Left ventricle myocardium inferior (tissue), 1 donor: ENCODE measurements around the gene AK4. TPM values are rescaled to one million over a fixed set of nuclear protein-coding genes. Genes with fewer than 3 reads are reported as not detected.
"Not testable (repeated sequence)": the region's sequence is repeated elsewhere in the genome, so short reads cannot be mapped to it uniquely, and the experiment has no call there.

Experiments used
- DNase-seq: peaks from one replicate; pipeline ENCODE4 v3.0.0-alpha.2; 2020
- H3K27ac ChIP-seq: fragments of 200-600 bp; replicated peaks from 2 replicates; pipeline ENCODE4 v1.8.0; 2021
- H3K27me3 ChIP-seq: fragments of 200-600 bp; 2 replicates; pipeline ENCODE4 v1.8.0; 2021; ENCODE audit warnings: low read depth
- H3K36me3 ChIP-seq: fragments of 200-600 bp; 2 replicates; pipeline ENCODE4 v1.8.0; 2021
- H3K4me1 ChIP-seq: fragments of 200-600 bp; 2 replicates; pipeline ENCODE4 v1.8.0; 2021
- H3K4me3 ChIP-seq: fragments of 200-600 bp; 2 replicates; pipeline ENCODE4 v1.8.0; 2021; ENCODE audit warnings: mild to moderate bottlenecking, moderate library complexity
- H3K9me3 ChIP-seq: fragments of 200-600 bp; replicated peaks from 2 replicates; pipeline ENCODE4 v1.8.0; 2021
- intact Hi-C: fragments of 100-400 bp; cut with micrococcal nuclease; formaldehyde crosslinking; loops from one replicate; pipeline ENCODE4 v1.11.0; 2022
- total RNA-seq: library from RNA; stranded (reverse); fragmentation: NEBNext Ultra II Directional; extraction: Animal tissue kit (Norgen Biotek cat#: 25700); gene quantifications from one replicate; pipeline ENCODE4 v1.2.1, GENCODE V29; 2021
- TF ChIP-seq, protein P1 (sequence below): fragments of 200-600 bp; IDR thresholded peaks from 2 replicates; pipeline ENCODE4 v1.8.0; 2021; ENCODE audit warnings: antibody characterized with exemption, mild to moderate bottlenecking, borderline replicate concordance
- donor health status: DM: no; HTN: yes; CAD: no; lungs with severe emphysema.

Gene AK4
- total RNA-seq, 1 donor from 2014 or later: 168 TPM

DNA sequence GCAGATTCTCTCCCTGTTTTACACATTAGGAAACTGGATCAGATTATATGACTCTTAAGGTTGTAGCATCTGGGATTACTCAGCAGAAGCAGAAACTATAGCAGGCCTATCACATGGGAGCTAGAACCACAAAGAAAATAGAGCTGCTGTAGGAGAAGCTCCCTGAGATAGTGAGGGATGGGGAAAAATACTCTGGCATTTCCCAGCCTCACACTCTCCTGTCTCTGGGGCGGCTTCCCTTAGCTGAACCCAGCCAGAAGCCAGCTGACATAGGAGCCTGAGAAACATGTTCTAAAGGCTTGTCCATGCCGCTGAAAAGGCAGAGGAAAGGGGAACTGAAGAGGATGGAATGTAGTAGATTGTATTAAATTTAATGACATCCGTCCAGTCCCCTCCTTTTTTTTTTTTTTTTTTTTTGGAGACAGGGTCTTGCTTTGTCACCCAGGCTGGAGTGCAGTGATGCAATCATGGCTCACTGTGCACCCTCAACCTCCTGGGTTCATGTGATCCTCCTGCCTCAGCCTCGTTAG lies 84.5 kb downstream of the AK4 start:
- Histone ChIP-seq H3K4me1 (peaks cover 13% of the 10 kb centered on the region), H3K27me3 (no peaks in the 10 kb centered on the region), H3K9me3 (peaks cover 11% of the 10 kb centered on the region), H3K36me3 (no peaks in the 10 kb centered on the region), H3K27ac (no peak overlapping the region), H3K4me3 (no peak overlapping the region)
- DNase-seq: no peak
- TF ChIP-seq, protein P1, sequence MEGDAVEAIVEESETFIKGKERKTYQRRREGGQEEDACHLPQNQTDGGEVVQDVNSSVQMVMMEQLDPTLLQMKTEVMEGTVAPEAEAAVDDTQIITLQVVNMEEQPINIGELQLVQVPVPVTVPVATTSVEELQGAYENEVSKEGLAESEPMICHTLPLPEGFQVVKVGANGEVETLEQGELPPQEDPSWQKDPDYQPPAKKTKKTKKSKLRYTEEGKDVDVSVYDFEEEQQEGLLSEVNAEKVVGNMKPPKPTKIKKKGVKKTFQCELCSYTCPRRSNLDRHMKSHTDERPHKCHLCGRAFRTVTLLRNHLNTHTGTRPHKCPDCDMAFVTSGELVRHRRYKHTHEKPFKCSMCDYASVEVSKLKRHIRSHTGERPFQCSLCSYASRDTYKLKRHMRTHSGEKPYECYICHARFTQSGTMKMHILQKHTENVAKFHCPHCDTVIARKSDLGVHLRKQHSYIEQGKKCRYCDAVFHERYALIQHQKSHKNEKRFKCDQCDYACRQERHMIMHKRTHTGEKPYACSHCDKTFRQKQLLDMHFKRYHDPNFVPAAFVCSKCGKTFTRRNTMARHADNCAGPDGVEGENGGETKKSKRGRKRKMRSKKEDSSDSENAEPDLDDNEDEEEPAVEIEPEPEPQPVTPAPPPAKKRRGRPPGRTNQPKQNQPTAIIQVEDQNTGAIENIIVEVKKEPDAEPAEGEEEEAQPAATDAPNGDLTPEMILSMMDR: no peak
- intact Hi-C loops: no loop called here

DNA sequence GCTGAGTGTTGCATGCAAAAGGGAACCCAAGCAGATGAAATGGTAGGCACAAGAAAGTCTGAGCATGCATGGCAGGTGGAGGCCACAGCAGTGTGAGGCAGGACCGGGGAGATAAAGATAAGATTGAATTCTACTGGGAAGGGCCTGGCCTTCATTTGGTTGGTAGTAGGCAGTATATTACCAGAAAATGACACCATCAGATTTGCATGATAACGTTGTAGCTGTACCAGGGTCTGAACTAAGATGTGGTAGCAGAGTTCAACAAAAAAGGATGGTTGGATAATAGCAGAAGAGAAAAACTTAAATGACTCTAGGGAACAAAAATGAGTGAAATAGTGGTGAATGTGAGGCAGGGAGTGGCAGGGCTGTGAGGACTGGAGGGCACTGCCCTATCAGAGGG lies 85.8 kb downstream of the AK4 start:
- H3K9me3 ChIP-seq: peaks cover 11% of the 10 kb centered on the region
- no peak overlapping the region for H3K4me3 ChIP-seq
- H3K36me3 ChIP-seq: no peaks in the 10 kb centered on the region
- H3K4me1 ChIP-seq: peaks cover 13% of the 10 kb centered on the region
- TF ChIP-seq, protein P1: no peak
- no peak overlapping the region for H3K27ac ChIP-seq
- DNase-seq: no peak
- no peaks in the 10 kb centered on the region for H3K27me3 ChIP-seq
- intact Hi-C loops: no loop called here

DNA sequence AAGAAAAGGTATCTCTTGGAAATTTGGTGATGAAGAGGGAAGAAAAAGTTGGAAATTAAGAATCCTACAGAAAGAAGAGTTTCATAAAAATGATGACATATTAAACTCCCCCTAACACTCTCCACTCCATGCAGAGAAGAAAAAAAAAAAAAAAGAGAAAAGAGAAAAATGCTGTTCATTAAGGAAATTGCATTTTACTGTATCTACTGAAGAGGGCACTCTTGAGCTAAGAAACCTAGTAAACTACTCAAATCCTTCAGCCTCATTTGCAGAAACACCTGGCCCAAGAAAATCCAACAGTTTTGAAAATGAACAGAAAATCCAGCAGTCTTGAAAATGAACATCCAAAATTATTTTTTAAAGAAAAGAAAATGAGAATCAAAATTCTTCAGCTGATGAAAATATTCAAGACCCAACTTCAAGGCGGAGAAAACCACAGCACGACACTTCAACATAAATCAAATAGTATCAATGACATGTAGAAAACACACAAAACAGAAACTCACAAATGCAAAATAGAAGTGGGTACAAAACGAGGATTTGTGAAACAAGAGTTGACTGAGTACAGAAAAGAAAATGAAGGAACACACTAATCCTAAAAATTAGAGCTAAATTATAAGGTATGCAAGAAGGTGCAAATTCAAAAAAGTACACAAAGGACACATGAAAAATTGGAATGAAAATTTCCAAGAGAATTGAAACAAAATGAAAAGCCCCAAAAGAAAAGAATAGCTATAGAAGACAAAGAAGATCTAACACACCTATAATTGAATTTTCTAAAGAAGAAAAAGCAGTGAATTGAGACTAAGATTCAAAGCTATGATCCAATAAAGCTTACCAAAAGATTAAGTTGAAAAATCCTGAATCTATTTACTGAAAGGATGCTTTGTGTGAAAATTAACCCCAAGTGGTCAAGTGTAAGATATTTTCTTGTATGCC lies 88.1 kb downstream of the AK4 start:
- DNase-seq: no peak
- intact Hi-C loops: loop anchor here (5.0 kb wide), 1 partner anchor 451 kb away; no protein-coding TSS in a partner anchor
- Histone ChIP-seq H3K36me3 (no peaks in the 10 kb centered on the region), H3K9me3 (peaks cover 11% of the 10 kb centered on the region), H3K4me1 (peaks cover 13% of the 10 kb centered on the region), H3K4me3 (no peak overlapping the region), H3K27ac (no peak overlapping the region), H3K27me3 (no peaks in the 10 kb centered on the region)
- TF ChIP-seq, protein P1: peak; percentile 70

DNA sequence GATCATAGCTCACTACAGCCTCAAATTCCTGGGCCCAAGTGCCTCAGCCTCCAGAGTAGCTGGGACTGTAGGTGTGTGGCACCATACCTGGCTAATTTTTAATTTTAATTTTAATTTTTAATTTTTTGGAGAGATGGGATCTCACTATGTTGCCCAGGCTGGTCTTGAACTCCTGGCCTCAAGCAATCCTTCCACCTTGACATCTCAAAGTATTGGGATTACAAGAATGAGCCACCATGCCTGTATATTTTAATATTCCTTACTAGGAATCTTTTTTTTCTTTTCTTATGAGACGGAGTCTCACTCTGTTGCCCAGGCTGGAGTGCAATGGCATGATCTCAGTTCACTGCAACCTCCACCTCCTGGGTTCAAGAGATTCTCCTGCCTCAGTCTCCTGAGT lies 89.1 kb downstream of the AK4 start:
- peaks cover 11% of the 10 kb centered on the region for H3K9me3 ChIP-seq
- H3K27ac ChIP-seq, H3K4me1 ChIP-seq, DNase-seq, H3K4me3 ChIP-seq, H3K36me3 ChIP-seq, H3K27me3 ChIP-seq: not testable (repeated sequence)
- intact Hi-C loops: loop anchor here (5.0 kb wide), 1 partner anchor 450 kb away; no protein-coding TSS in a partner anchor

DNA sequence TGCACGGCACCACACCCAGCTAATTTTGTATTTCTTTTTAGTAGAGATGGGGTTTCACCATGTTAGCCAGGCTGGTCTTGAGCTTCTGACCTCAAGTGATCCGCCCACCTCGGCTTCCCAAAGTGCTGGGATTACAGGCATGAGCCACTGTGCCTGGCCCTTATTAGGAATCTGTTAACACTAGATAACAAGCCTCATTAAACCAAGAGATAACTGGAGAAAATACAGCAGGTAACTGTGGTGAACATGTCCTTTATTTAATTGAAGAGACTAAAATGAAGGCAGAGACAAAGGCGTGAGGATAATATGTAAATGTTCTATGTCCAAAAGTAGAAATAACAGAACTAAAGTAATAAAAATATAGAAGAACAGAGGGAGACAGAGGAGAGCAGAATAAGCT lies 89.5 kb downstream of the AK4 start:
- Histone ChIP-seq H3K4me3 (no peak overlapping the region), H3K27ac (no peak overlapping the region), H3K27me3 (no peaks in the 10 kb centered on the region), H3K36me3 (no peaks in the 10 kb centered on the region), H3K9me3 (peaks cover 11% of the 10 kb centered on the region), H3K4me1 (no peaks in the 10 kb centered on the region)
- DNase-seq: no peak
- TF ChIP-seq, protein P1: no peak
- intact Hi-C loops: loop anchor here (5.0 kb wide), 1 partner anchor 450 kb away; no protein-coding TSS in a partner anchor

DNA sequence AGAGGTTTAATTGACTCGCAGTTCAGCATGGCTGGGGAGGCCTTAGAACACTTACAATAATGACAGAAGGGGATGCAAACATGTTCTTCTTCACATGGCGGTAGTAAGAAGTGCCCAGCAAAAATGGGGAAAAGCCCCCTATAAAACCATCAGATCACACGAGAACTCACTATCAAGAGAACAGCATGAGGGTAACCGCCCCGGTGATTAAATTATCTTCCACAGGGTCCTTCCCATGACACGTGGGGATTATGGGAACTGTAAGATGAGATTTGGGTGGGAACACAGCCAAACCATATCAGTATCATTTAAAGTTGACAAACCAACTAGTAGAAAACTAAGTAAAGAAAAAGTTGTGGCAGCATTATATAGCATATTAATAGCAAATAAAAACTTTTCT lies 90.0 kb downstream of the AK4 start:
- Histone ChIP-seq H3K27me3 (no peaks in the 10 kb centered on the region), H3K4me3 (no peak overlapping the region), H3K27ac (no peak overlapping the region), H3K9me3 (peaks cover 11% of the 10 kb centered on the region), H3K4me1 (no peaks in the 10 kb centered on the region), H3K36me3 (no peaks in the 10 kb centered on the region)
- no peak for DNase-seq
- intact Hi-C loops: loop anchor here (5.0 kb wide), 1 partner anchor 449 kb away; no protein-coding TSS in a partner anchor
- TF ChIP-seq, protein P1: no peak
